Measurements from ENCODE around the gene SCAI.
A peak's percentile ranks its signal among the peaks of the same experiment; 100 is the strongest.
"Not testable (repeated sequence)": the region's sequence is repeated elsewhere in the genome, so short reads cannot be mapped to it uniquely, and the experiment has no call there.

Gene SCAI

GRCh38 chr9:125008599-125008998, 134.7 kb downstream of the SCAI start:
- DNase-seq, result no peak

GRCh38 chr9:125003332-125003731, 140.0 kb downstream of the SCAI start:
- no peak for DNase-seq

GRCh38 chr9:124983698-124984097, 159.6 kb downstream of the SCAI start:
- DNase-seq, result no peak

- no peak for DNase-seq
These were observed 162.9 kb downstream of the SCAI start for GRCh38 chr9:124980431-124980830.

GRCh38 chr9:124975131-124975530, 168.2 kb downstream of the SCAI start:
- DNase-seq, result no peak

- no peak for DNase-seq
These were observed 169.5 kb downstream of the SCAI start for GRCh38 chr9:124973807-124974206.

- no peak for DNase-seq
These were observed 171.0 kb downstream of the SCAI start for GRCh38 chr9:124972241-124972770.

GRCh38 chr9:124969401-124969800, 173.9 kb downstream of the SCAI start:
- DNase-seq, result no peak

GRCh38 chr9:124968238-124968637, 175.1 kb downstream of the SCAI start:
- no peak for DNase-seq

GRCh38 chr9:124965775-124966568, 177.4 kb downstream of the SCAI start:
- DNase-seq, result not testable (repeated sequence)

GRCh38 chr9:124964604-124965003, 178.7 kb downstream of the SCAI start:
- no peak for DNase-seq

GRCh38 chr9:124964056-124964455, 179.3 kb downstream of the SCAI start:
- DNase-seq, result no peak

GRCh38 chr9:124960409-124960752, 182.9 kb downstream of the SCAI start:
- DNase-seq, result no peak

GRCh38 chr9:124959671-124960408, 183.5 kb downstream of the SCAI start:
- DNase-seq, result not testable (repeated sequence)

GRCh38 chr9:124954255-124954654, 189.1 kb downstream of the SCAI start:
- no peak for DNase-seq

GRCh38 chr9:124950050-124950718, 193.1 kb downstream of the SCAI start:
- DNase-seq, result no peak

GRCh38 chr9:124949387-124949786, 193.9 kb downstream of the SCAI start:
- DNase-seq, result no peak

GRCh38 chr9:124947727-124948391, 195.5 kb downstream of the SCAI start:
- DNase-seq, result no peak

GRCh38 chr9:124946167-124946566, 197.2 kb downstream of the SCAI start:
- DNase-seq, result no peak

- peak; percentile 42 for DNase-seq
These were observed 201.4 kb downstream of the SCAI start for GRCh38 chr9:124941679-124942561.

- peak; percentile 88 for DNase-seq
These were observed 202.2 kb downstream of the SCAI start, which contains the start of gene GOLGA1 for GRCh38 chr9:124940894-124941678. GOLGA1 (minus strand) TSS chr9:124941083; CDS start chr9:124938711, 2,372 bp downstream.

All from activated T-cell treated with anti-CD3 and anti-CD28 coated beads for 4 hours (primary cell).